Coronary artery (tissue), 2 donors: ENCODE data around the gene FSD2.

Experiments used
- DNase-seq: peaks from one replicate; pipeline ENCODE4 v3.0.0-alpha.2; 2017; ENCODE audit warnings: low spot score
- H3K27ac ChIP-seq, 2 donors: fragments of 200-600 bp; sonication (generic); one replicate each; pipeline ENCODE4 v1.5.1; 2016 to 2019
- H3K4me3 ChIP-seq: fragments of 200-600 bp; sonication (generic); 2 replicates; pipeline ENCODE4 v1.5.1; 2016; ENCODE audit warnings: mild to moderate bottlenecking, moderate library complexity
- TF ChIP-seq, protein P1 (sequence below): fragments of 200-600 bp; sonication (generic); IDR thresholded peaks from one replicate; pipeline ENCODE4 v1.5.1; 2019; ENCODE audit warnings: antibody characterized with exemption

Gene FSD2

DNA sequence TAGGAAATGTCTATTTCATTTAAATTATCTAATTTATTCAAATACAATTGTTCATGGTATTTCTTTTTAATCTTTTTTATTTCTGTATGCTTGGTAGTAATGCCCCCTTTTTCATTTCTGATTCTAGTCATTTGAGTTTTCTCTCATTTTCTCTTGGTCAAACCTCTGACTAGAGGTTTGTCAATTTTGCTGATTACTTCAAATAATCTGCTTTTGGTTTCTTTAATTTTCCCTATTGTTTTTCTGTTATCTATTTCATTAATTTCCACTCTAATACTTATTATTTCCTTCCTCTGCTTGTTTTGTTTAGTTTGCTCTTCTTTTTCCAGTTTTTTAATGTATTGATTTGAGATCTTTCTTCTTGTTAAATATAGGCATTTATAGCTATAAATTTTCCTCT lies 12.1 kb downstream of the FSD2 start:
- no peak for DNase-seq
- no peak overlapping the region for H3K4me3 ChIP-seq
- TF ChIP-seq, protein P1, sequence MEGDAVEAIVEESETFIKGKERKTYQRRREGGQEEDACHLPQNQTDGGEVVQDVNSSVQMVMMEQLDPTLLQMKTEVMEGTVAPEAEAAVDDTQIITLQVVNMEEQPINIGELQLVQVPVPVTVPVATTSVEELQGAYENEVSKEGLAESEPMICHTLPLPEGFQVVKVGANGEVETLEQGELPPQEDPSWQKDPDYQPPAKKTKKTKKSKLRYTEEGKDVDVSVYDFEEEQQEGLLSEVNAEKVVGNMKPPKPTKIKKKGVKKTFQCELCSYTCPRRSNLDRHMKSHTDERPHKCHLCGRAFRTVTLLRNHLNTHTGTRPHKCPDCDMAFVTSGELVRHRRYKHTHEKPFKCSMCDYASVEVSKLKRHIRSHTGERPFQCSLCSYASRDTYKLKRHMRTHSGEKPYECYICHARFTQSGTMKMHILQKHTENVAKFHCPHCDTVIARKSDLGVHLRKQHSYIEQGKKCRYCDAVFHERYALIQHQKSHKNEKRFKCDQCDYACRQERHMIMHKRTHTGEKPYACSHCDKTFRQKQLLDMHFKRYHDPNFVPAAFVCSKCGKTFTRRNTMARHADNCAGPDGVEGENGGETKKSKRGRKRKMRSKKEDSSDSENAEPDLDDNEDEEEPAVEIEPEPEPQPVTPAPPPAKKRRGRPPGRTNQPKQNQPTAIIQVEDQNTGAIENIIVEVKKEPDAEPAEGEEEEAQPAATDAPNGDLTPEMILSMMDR = no peak
- no peak overlapping the region for H3K27ac ChIP-seq

DNA sequence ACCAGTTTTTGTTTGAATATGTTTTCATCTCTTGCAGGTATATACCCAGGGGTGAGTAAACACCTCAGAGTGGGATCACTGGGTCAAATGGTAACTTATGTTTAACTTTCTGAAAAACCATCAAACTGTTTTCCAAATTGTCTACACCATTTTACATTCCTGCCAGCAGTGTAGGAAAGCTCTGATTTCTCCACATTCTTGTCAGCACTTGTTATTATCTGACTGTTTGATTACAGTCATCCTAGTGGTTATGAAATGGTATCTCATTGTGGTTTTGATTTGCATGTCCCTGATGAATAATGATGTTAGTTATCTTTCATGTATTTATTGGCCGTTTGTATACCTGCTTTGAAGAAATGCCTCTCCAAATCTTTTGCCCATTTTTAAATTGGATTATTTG lies 13.8 kb downstream of the FSD2 start:
- DNase-seq = no peak
- Histone ChIP-seq H3K4me3 (no peak overlapping the region), H3K27ac (no peak overlapping the region)
- TF ChIP-seq, protein P1 = no peak

DNA sequence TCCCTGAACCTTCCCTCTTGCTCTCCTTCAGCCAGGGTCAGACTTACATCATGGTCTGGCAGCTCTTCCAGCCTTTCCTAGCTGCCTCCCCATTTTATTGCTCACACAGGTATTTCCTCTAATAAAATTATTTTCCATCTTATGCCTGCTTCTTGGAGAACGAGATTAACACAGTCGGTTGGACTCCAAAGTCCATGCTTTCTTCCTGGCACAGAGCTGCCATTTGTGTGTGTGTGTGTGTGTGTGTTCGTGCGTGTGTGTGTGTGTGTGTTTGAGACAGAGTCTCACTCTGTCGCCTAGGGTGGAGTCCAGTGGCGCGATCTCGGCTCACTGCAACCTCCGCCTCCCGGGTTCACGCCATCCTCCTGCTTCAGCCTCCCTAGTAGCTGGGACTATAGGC lies 15.5 kb downstream of the FSD2 start:
- TF ChIP-seq, protein P1 = no peak

DNA sequence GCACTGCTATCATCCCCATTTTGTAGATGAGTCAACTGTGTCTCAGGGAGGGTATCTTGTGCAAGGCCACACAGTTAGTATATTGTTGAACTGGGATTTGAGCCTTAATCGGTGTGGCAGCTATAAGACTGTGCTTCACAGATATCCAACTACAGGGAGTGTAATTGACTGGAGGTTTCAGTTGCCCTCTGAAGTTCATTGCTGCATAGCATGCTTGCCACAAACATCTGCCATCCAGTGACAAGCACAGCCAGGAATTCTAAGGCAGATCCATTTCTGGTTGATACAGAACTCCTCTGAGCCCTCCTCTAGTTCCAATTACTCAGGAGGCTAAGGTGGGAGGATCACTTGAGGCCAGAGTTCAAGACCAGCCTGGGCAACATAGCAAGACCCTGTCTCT lies 16.4 kb downstream of the FSD2 start:
- H3K27ac ChIP-seq = no peak overlapping the region
- TF ChIP-seq, protein P1 = no peak
- no peak for DNase-seq

More for the DNA sequence above, 15.5 kb downstream of the FSD2 start:
- H3K27ac ChIP-seq = no peak overlapping the region
- no peak overlapping the region for H3K4me3 ChIP-seq
- DNase-seq = no peak

DNA sequence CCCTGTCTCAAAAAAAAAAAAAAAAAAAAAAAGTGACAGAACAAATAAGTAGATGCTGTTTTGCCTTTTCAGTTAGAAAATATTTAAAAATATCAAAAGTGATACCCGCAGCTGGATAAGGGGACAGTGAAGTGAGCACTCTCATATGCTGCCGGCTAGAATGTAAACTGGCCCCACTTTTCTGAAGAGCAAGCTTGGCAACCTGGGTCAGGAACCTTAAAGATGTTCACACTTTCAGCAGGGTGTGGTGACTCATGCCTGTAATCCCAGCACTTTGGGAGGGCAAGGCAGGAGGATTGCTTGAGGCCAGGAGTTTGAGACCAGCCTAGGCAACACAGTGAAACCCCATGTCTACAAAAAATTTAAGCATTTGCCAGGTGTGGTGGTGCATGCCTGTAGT lies 17.4 kb downstream of the FSD2 start:
- DNase-seq = no peak
- Histone ChIP-seq H3K4me3 (no peak overlapping the region), H3K27ac (no peak overlapping the region)
- TF ChIP-seq, protein P1 = no peak

More for the DNA sequence above, 16.4 kb downstream of the FSD2 start:
- no peak overlapping the region for H3K4me3 ChIP-seq

DNA sequence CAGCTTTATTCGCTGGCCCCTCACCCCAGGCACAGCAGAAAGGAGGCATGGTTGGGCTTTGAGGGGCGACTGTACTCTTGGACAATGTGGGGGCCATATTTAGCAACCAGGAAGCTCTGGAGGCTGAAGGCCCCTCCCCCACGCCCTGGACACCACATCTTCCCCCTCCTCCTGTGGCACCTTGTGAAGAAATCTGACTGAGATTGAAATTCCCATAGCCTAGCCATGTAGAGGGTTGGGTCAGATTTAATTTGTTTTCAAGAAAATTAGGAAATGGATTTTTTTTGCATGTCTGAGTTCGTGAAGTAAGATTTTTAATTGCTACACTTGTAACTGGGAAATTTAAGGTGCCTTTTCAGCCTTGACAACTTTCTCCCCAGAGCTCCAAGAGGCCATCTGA lies 24.5 kb downstream of the FSD2 start:
- no peak overlapping the region for H3K4me3 ChIP-seq
- DNase-seq = no peak
- H3K27ac ChIP-seq = no peak overlapping the region
- TF ChIP-seq, protein P1 = no peak

DNA sequence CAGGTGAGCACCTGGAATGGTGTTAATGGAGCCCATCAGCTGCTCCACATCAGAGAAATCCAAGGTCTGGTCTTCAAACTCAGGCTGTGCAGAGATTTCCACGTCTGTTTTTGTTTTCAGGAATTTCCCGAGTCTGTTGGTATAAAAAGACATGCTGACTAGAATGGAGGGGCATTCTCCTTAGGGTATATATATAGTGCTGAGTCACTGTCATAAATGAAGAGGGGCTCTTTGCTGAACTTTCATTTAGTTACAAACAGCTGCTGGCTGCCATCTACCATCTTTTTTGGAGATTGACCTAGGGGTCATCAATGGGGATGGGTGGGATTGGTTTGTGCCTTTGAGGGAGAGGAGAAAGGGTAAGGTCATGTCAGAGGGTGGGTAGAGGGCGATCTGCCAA lies 27.1 kb downstream of the FSD2 start:
- Histone ChIP-seq H3K27ac (no peak overlapping the region), H3K4me3 (no peak overlapping the region)
- TF ChIP-seq, protein P1 = no peak
- DNase-seq = no peak
